Central memory CD8-positive, alpha-beta T cell (primary cell): Measurements from ENCODE around the gene PSTPIP2.
A peak's percentile ranks its signal among the peaks of the same experiment; 100 is the strongest.
"Not testable (repeated sequence)": the region's sequence is repeated elsewhere in the genome, so short reads cannot be mapped to it uniquely, and the experiment has no call there.

ENCODE experiments used
- ATAC-seq: fragments of 150-1000 bp; cut with Tn5 transposase; replicated peaks from 2 replicates; pipeline ENCODE4 v1.10.0; 2022; ENCODE audit warnings: mild to moderate bottlenecking, moderate FRiP score, moderate number of reproducible peaks; ENCODE audit not compliant: poor library complexity, severe bottlenecking; ENCODE audit errors: extremely low read depth
- DNase-seq, 2 donors: peaks; one replicate each; pipeline ENCODE4 v3.0.0; 2021; ENCODE audit warnings: low spot score in 2 of 2
- H3K27ac Mint-ChIP-seq: one replicate; pipeline ENCODE4 v1.8.0; 2022; ENCODE audit warnings: low read depth, mild to moderate bottlenecking, moderate library complexity, mixed read lengths
- H3K27me3 Mint-ChIP-seq: one replicate; pipeline ENCODE4 v1.8.0; 2022; ENCODE audit warnings: mixed read lengths
- H3K36me3 Mint-ChIP-seq: one replicate; pipeline ENCODE4 v1.8.0; 2022; ENCODE audit warnings: mild to moderate bottlenecking, moderate library complexity, mixed read lengths; ENCODE audit not compliant: insufficient read depth
- H3K4me1 Mint-ChIP-seq: one replicate; pipeline ENCODE4 v1.8.0; 2022; ENCODE audit warnings: mixed read lengths
- H3K4me3 Mint-ChIP-seq: one replicate; pipeline ENCODE4 v1.8.0; 2022; ENCODE audit warnings: mild to moderate bottlenecking, moderate library complexity, mixed read lengths
- H3K9me3 Mint-ChIP-seq: one replicate; pipeline ENCODE4 v1.8.0; 2022; ENCODE audit warnings: mixed read lengths

Gene PSTPIP2

GRCh38 chr18:46061796-46062195 is 10.3 kb downstream of the PSTPIP2 start:
- Mint-ChIP-seq H3K36me3 (peaks cover 3% of the 10 kb centered on the region), H3K27ac (no peak overlapping the region), H3K27me3 (no peaks in the 10 kb centered on the region), H3K4me3 (no peak overlapping the region), H3K9me3 (no peaks in the 10 kb centered on the region), H3K4me1 (peaks cover 6% of the 10 kb centered on the region)
- no peak for DNase-seq
- ATAC-seq, result no peak

- Mint-ChIP-seq H3K27ac (no peak overlapping the region), H3K4me3 (no peak overlapping the region), H3K36me3 (peaks cover 3% of the 10 kb centered on the region), H3K4me1 (peaks cover 7% of the 10 kb centered on the region), H3K27me3 (no peaks in the 10 kb centered on the region), H3K9me3 (no peaks in the 10 kb centered on the region)
- DNase-seq (no peak), ATAC-seq (no peak)
Observed at GRCh38 chr18:46061387-46061786, 10.7 kb downstream of the PSTPIP2 start.

DNA sequence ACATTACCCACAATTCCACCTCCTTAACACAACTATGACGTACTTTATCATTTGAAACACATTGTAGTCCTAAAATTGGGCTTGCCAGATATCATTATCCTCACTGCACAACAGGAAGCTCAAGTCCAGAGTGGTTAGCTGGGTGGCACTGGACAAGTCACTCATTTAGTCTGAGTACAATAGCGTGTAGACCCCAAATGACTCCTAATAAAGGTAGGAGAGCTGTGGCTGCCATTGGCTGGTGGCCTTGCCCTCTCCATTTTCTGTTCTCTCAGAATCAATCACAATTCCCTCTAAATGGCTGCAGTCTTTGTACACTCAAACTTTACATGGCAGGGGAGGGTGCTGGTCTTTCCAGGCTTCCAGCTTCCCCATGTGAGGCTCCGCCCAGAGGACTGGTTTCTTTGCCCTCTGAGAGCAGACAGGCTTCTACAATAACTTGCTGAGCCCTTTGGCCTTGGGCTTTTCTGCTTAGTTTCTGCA is 11.7 kb downstream of the PSTPIP2 start:
- Mint-ChIP-seq H3K9me3 (no peaks in the 10 kb centered on the region), H3K36me3 (peaks cover 3% of the 10 kb centered on the region), H3K27me3 (no peaks in the 10 kb centered on the region), H3K27ac (no peak overlapping the region), H3K4me3 (no peak overlapping the region), H3K4me1 (peaks cover 17% of the 10 kb centered on the region)
- no peak for ATAC-seq
- no peak for DNase-seq

DNA sequence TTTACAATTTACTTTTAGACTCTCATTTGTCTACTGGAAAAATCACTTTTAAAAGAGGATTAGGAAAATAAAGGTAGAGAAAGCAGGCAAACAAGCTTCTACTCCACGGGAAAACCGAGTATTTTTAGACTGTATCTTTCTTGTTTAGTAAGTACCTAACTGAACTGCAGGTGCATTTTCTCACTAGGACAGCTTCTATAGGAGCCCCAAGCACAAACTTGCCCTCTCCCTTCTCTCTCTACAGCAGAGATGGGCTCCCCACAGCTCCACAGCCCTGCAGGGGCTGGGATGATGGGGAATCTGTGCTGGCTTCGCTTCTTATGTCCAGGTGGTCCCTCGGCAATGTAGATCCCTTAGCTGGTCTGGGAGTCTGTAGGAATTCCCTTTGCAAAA is 16.2 kb downstream of the PSTPIP2 start:
- peak overlapping the region; percentile 86 for H3K27ac Mint-ChIP-seq
- no peaks in the 10 kb centered on the region for H3K27me3 Mint-ChIP-seq
- DNase-seq (no peak), ATAC-seq (peak; percentile 34)
- H3K9me3 Mint-ChIP-seq, result no peaks in the 10 kb centered on the region
- H3K36me3 Mint-ChIP-seq, result peaks cover 2% of the 10 kb centered on the region
- H3K4me1 Mint-ChIP-seq, result peaks cover 40% of the 10 kb centered on the region
- H3K4me3 Mint-ChIP-seq, result peak overlapping the region; percentile 62

DNA sequence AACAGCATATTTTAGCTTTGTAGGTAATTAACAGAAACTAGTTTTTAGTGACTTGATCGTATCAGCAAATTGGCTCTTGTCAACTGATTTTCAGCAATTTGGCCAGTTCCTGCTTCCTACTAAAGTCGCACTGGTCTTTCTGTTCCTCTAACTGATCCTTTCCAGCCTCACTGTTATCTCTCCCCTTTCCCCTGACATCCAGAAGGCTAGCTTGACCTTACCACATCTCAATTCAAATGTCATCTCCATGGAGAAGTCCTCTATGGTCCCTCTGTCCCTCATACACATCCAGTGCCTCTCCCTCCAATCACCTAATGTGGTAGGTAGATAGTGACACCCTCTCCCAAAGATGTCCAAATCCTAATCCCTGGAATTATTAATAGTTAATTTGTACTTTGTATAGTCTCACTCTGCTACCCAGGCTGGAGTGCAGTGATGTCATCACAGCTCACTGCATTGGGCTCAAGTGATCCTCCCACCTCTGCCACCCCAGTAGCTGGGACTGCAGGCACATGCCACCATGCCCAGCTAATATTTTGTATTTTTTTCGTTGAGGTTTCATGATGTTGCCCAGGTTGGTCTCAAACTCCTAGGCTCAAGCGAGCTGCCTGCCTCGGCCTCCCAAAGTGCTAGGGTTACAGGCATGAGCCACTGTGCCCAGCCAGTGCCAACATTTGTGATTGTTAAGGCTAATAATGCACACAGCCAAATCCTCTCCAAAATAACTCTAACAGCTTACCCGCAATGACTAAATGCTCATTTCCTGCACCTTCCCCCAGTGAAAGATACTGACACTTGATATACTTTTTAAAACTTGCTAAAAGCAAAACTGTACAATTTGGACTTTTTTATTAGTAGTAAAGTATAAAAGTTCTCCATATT is 16.9 kb downstream of the PSTPIP2 start:
- peak; percentile 91 for ATAC-seq
- peak overlapping the region; percentile 62 for H3K4me3 Mint-ChIP-seq
- H3K9me3 Mint-ChIP-seq, result no peaks in the 10 kb centered on the region
- H3K36me3 Mint-ChIP-seq, result peaks cover 2% of the 10 kb centered on the region
- peak overlapping the region; percentile 86 for H3K27ac Mint-ChIP-seq
- no peak for DNase-seq
- no peaks in the 10 kb centered on the region for H3K27me3 Mint-ChIP-seq
- peaks cover 36% of the 10 kb centered on the region for H3K4me1 Mint-ChIP-seq

DNA sequence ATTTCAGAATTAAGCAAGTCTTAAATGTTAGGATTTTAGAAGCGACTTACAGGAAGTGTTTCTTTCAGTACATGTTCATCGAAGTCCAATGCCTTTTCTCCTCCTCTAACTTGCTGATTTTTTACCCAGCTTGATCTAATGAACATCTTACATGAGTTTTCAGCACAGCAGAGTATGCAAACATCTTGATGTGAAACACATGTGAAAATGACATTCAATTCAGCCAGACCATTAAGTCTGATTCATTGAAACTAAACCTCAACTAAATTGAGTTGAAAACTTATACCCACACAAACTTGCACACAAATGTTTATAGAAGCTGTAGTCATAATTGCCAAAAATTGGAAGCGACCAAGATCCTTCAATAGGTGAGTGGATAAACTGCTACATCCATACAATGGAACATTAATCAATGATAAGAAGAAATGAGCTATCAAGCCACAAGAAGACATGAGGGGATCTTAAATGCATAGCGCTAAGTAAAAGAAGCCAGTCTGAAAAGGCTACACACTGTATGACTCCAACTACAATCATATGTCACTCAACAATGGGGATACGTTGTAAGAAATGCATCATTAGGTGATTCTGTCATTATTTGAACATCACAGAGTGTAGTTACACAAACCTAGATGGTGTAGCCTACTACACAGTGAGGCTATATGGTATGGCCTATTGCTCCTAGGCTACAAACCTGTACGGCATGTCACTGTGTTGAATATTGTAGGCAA is 18.5 kb downstream of the PSTPIP2 start:
- Mint-ChIP-seq H3K9me3 (no peaks in the 10 kb centered on the region), H3K4me3 (peak overlapping the region; percentile 8), H3K27ac (peak overlapping the region; percentile 67), H3K4me1 (peaks cover 36% of the 10 kb centered on the region), H3K27me3 (no peaks in the 10 kb centered on the region), H3K36me3 (peaks cover 2% of the 10 kb centered on the region)
- DNase-seq (no peak), ATAC-seq (no peak)

- Mint-ChIP-seq H3K36me3 (peaks cover 2% of the 10 kb centered on the region), H3K27ac (no peak overlapping the region), H3K4me1 (peaks cover 36% of the 10 kb centered on the region), H3K9me3 (no peaks in the 10 kb centered on the region), H3K4me3 (no peak overlapping the region), H3K27me3 (no peaks in the 10 kb centered on the region)
- ATAC-seq, result no peak
- no peak for DNase-seq
Observed at GRCh38 chr18:46051731-46052461, 20.2 kb downstream of the PSTPIP2 start.

GRCh38 chr18:46050268-46050667 is 21.8 kb downstream of the PSTPIP2 start:
- H3K4me1 Mint-ChIP-seq, result peaks cover 24% of the 10 kb centered on the region
- H3K9me3 Mint-ChIP-seq, result no peaks in the 10 kb centered on the region
- peaks cover 2% of the 10 kb centered on the region for H3K36me3 Mint-ChIP-seq
- ATAC-seq (no peak), DNase-seq (no peak)
- no peaks in the 10 kb centered on the region for H3K27me3 Mint-ChIP-seq
- H3K27ac Mint-ChIP-seq, result no peak overlapping the region
- no peak overlapping the region for H3K4me3 Mint-ChIP-seq

DNA sequence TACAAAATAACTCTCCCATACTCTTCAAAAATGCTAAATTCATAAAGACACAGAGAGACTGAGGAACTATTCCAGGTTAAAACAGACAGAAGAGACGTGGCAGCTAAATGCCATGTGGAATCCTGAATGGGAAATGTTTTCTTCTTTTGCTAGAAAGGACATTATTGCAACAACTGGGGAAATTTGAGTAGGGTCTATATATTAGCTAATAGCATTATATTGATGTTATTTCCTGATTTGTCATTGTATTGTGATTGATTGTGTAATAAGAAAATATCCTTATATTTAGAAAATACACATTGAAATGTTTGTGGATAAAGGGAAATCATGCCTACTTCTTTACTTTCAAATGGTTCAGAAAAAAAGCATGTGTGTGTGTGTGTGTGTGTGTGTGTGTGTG is 23.4 kb downstream of the PSTPIP2 start:
- DNase-seq, result no peak
- ATAC-seq, result no peak
- H3K27me3 Mint-ChIP-seq, result no peaks in the 10 kb centered on the region
- no peak overlapping the region for H3K27ac Mint-ChIP-seq
- peaks cover 2% of the 10 kb centered on the region for H3K36me3 Mint-ChIP-seq
- peaks cover 11% of the 10 kb centered on the region for H3K4me1 Mint-ChIP-seq
- no peaks in the 10 kb centered on the region for H3K9me3 Mint-ChIP-seq
- H3K4me3 Mint-ChIP-seq, result no peak overlapping the region

DNA sequence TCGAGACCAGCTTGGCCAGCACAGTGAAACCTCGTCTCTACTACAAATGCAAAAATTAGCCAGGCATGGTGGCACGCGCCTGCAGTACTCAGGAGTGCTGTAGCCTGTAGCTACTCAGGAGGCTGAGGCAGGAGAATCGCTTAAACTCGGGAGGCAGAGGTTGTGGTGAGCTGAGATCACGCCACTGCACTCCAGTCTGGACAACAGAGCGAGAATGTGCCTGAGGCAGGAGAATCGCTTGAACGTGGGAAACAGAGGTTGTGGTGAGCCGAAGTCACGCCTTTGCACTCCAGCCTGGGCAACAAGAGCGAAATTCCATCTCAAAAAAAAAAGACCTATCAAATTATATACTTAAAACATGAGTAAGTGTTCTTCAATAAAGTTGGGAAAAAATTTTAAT is 24.7 kb downstream of the PSTPIP2 start:
- H3K4me3 Mint-ChIP-seq, H3K9me3 Mint-ChIP-seq, ATAC-seq, H3K36me3 Mint-ChIP-seq, H3K27me3 Mint-ChIP-seq, DNase-seq, H3K27ac Mint-ChIP-seq: not testable (repeated sequence)
- H3K4me1 Mint-ChIP-seq, result peaks cover 13% of the 10 kb centered on the region

- Mint-ChIP-seq H3K4me1 (peaks cover 13% of the 10 kb centered on the region), H3K27ac (no peak overlapping the region), H3K9me3 (no peaks in the 10 kb centered on the region), H3K36me3 (no peaks in the 10 kb centered on the region), H3K4me3 (no peak overlapping the region), H3K27me3 (no peaks in the 10 kb centered on the region)
- ATAC-seq (no peak), DNase-seq (no peak)
Observed at GRCh38 chr18:46046688-46047087, 25.4 kb downstream of the PSTPIP2 start.

DNA sequence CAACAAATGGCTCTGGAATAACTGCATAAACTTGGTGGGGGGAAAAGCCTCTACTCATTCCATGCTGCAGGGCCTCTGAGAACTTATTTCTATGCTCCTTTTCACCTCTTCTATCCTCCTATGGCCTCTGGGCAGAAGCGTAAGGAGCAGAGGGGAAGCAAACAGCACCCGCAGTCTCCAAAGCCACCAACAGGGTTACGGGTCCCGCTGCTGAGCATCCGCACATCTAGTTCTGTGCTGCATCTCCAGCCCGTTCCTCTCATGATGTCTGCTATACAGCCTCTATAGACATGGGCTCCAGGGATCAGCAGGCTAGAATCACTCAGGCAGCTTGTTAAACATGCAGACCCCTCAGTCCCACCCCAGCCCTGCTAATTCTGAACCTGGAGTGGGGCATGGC is 25.9 kb downstream of the PSTPIP2 start:
- Mint-ChIP-seq H3K27me3 (no peaks in the 10 kb centered on the region), H3K4me3 (no peak overlapping the region)

More for the DNA sequence above, 25.9 kb downstream of the PSTPIP2 start:
- Mint-ChIP-seq H3K4me1 (peaks cover 11% of the 10 kb centered on the region), H3K36me3 (no peaks in the 10 kb centered on the region), H3K27ac (no peak overlapping the region), H3K9me3 (no peaks in the 10 kb centered on the region)
- no peak for ATAC-seq
- DNase-seq, result no peak
